ENCODE results near the gene RNU7-1. TPM values are rescaled to one million over a fixed set of nuclear protein-coding genes. Genes with fewer than 3 reads are reported as not detected.

RNU7-1 gene
- total and polyA plus RNA-seq, 2 donors (not counting 1 experiment from before 2014, with no cell fraction given): not detected

GRCh38 chr12:6961278-6961694 is 17.7 kb downstream of the RNU7-1 start:
- H3K27me3 ChIP-seq (ENCODE audit: control insufficient read depth, insufficient read depth, low read length): no peaks in the 10 kb centered on the region
- no peak overlapping the region for H3K4me2 ChIP-seq (ENCODE audit: extremely low read depth, insufficient read depth, low read length)
- peaks cover 4% of the 10 kb centered on the region for H3K4me1 ChIP-seq (ENCODE audit: control insufficient read depth, extremely low read depth, insufficient read depth, low read length)
- DNase-seq (ENCODE audit: low read depth in 2 of 2): peak in 1 of 2 donors; percentile 61
- TF ChIP-seq CTCF (conservative IDR thresholded peaks at IDR 0.05 in 1 of 2, IDR thresholded peaks at IDR 0.05 in 1 of 2; ENCODE audit: low read depth in 1 of 2, low read length in 2 of 2): no peak
- TF ChIP-seq EZH2 (IDR thresholded peaks at IDR 0.05; ENCODE audit: low read length, missing control alignments): no peak
- H4K20me1 ChIP-seq (ENCODE audit: control insufficient read depth, extremely low read depth, insufficient read depth, low read length): no peaks in the 10 kb centered on the region
- peak overlapping the region; percentile 29 for H2AFZ ChIP-seq (ENCODE audit: low read length)
- no peaks in the 10 kb centered on the region for H3K9me3 ChIP-seq (ENCODE audit: control insufficient read depth, insufficient read depth, low read depth, low read length)
- H3K4me3 ChIP-seq (replicated peaks in 1 of 4; ENCODE audit: control extremely low read depth in 1 of 4, insufficient read depth in 1 of 4, low read depth in 3 of 4, low read length in 4 of 4): no peak overlapping the region
- peaks cover 4% of the 10 kb centered on the region for H3K36me3 ChIP-seq (ENCODE audit: control insufficient read depth, insufficient read depth, low read length)
- H3K9ac ChIP-seq (ENCODE audit: insufficient read depth, low read length): no peak overlapping the region
- no peak overlapping the region for H3K27ac ChIP-seq (ENCODE audit: insufficient read depth, low read length)
- no peaks in the 10 kb centered on the region for H3K79me2 ChIP-seq (ENCODE audit: control insufficient read depth, insufficient read depth, low read length)

GRCh38 chr12:6961695-6962284 is 18.2 kb downstream of the RNU7-1 start:
- DNase-seq (ENCODE audit: low read depth in 2 of 2): peak; percentile 63 to 81
- Histone ChIP-seq H4K20me1 (ENCODE audit: control insufficient read depth, extremely low read depth, insufficient read depth, low read length) (no peaks in the 10 kb centered on the region), H2AFZ (ENCODE audit: low read length) (peak overlapping the region; percentile 29), H3K79me2 (ENCODE audit: control insufficient read depth, insufficient read depth, low read length) (no peaks in the 10 kb centered on the region), H3K36me3 (ENCODE audit: control insufficient read depth, insufficient read depth, low read length) (peaks cover 6% of the 10 kb centered on the region), H3K4me2 (ENCODE audit: extremely low read depth, insufficient read depth, low read length) (no peak overlapping the region), H3K4me3 (replicated peaks in 1 of 4; ENCODE audit: control extremely low read depth in 1 of 4, insufficient read depth in 1 of 4, low read depth in 3 of 4, low read length in 4 of 4) (no peak overlapping the region), H3K4me1 (ENCODE audit: control insufficient read depth, extremely low read depth, insufficient read depth, low read length) (peaks cover 4% of the 10 kb centered on the region), H3K27me3 (ENCODE audit: control insufficient read depth, insufficient read depth, low read length) (no peaks in the 10 kb centered on the region), H3K9ac (ENCODE audit: insufficient read depth, low read length) (no peak overlapping the region), H3K27ac (ENCODE audit: insufficient read depth, low read length) (no peak overlapping the region), H3K9me3 (ENCODE audit: control insufficient read depth, insufficient read depth, low read depth, low read length) (no peaks in the 10 kb centered on the region)
- TF ChIP-seq CTCF (conservative IDR thresholded peaks at IDR 0.05 in 1 of 2, IDR thresholded peaks at IDR 0.05 in 1 of 2; ENCODE audit: low read depth in 1 of 2, low read length in 2 of 2) (peak; percentile 39 to 61), EZH2 (IDR thresholded peaks at IDR 0.05; ENCODE audit: low read length, missing control alignments) (no peak)

GRCh38 chr12:6962285-6963015 is 18.8 kb downstream of the RNU7-1 start:
- no peaks in the 10 kb centered on the region for H3K9me3 ChIP-seq (ENCODE audit: control insufficient read depth, insufficient read depth, low read depth, low read length)
- H3K79me2 ChIP-seq (ENCODE audit: control insufficient read depth, insufficient read depth, low read length): no peaks in the 10 kb centered on the region
- H3K9ac ChIP-seq (ENCODE audit: insufficient read depth, low read length): no peak overlapping the region
- no peak overlapping the region for H3K4me2 ChIP-seq (ENCODE audit: extremely low read depth, insufficient read depth, low read length)
- TF ChIP-seq CTCF (conservative IDR thresholded peaks at IDR 0.05 in 1 of 2, IDR thresholded peaks at IDR 0.05 in 1 of 2; ENCODE audit: low read depth in 1 of 2, low read length in 2 of 2) (no peak), EZH2 (IDR thresholded peaks at IDR 0.05; ENCODE audit: low read length, missing control alignments) (no peak)
- H4K20me1 ChIP-seq (ENCODE audit: control insufficient read depth, extremely low read depth, insufficient read depth, low read length): no peaks in the 10 kb centered on the region
- peak overlapping the region; percentile 0 for H2AFZ ChIP-seq (ENCODE audit: low read length)
- DNase-seq (ENCODE audit: low read depth in 2 of 2): no peak
- H3K27me3 ChIP-seq (ENCODE audit: control insufficient read depth, insufficient read depth, low read length): no peaks in the 10 kb centered on the region
- H3K27ac ChIP-seq (ENCODE audit: insufficient read depth, low read length): no peak overlapping the region
- H3K36me3 ChIP-seq (ENCODE audit: control insufficient read depth, insufficient read depth, low read length): peaks cover 13% of the 10 kb centered on the region
- H3K4me1 ChIP-seq (ENCODE audit: control insufficient read depth, extremely low read depth, insufficient read depth, low read length): peaks cover 4% of the 10 kb centered on the region
- H3K4me3 ChIP-seq (replicated peaks in 1 of 4; ENCODE audit: control extremely low read depth in 1 of 4, insufficient read depth in 1 of 4, low read depth in 3 of 4, low read length in 4 of 4): no peak overlapping the region
